HG02678 (cell line): ENCODE data around the gene CACNA1G.
A peak's percentile ranks its signal among the peaks of the same experiment; 100 is the strongest.

Source experiments
- ATAC-seq: cut with Tn5 transposase; IDR thresholded peaks from one replicate; pipeline ENCODE4 v1.9.1; 2021; ENCODE audit warnings: mild to moderate bottlenecking, moderate library complexity; ENCODE audit not compliant: unreplicated experiment

Gene CACNA1G

GRCh38 chr17:50533185-50533584, 27.3 kb upstream of the CACNA1G start:
- ATAC-seq: no peak

- no peak for ATAC-seq
These were observed 26.8 kb upstream of the CACNA1G start for GRCh38 chr17:50533720-50534148.

- ATAC-seq: no peak
These were observed 26.1 kb upstream of the CACNA1G start for GRCh38 chr17:50534222-50534978.

- no peak for ATAC-seq
These were observed 25.6 kb upstream of the CACNA1G start for GRCh38 chr17:50534979-50535326.

GRCh38 chr17:50535407-50535806, 25.1 kb upstream of the CACNA1G start:
- no peak for ATAC-seq

GRCh38 chr17:50536683-50537646, 23.6 kb upstream of the CACNA1G start:
- no peak for ATAC-seq

GRCh38 chr17:50537721-50538548, 22.6 kb upstream of the CACNA1G start:
- no peak for ATAC-seq

GRCh38 chr17:50538549-50539410, 21.7 kb upstream of the CACNA1G start:
- ATAC-seq: no peak

GRCh38 chr17:50539762-50540559, 20.6 kb upstream of the CACNA1G start:
- no peak for ATAC-seq

- ATAC-seq: no peak
These were observed 19.7 kb upstream of the CACNA1G start for GRCh38 chr17:50540560-50541401.

- ATAC-seq: no peak
These were observed 19.2 kb upstream of the CACNA1G start for GRCh38 chr17:50541402-50541715.

GRCh38 chr17:50541716-50542688, 18.5 kb upstream of the CACNA1G start:
- peak; percentile 83 for ATAC-seq

GRCh38 chr17:50542795-50543774, 17.4 kb upstream of the CACNA1G start:
- no peak for ATAC-seq

- ATAC-seq: no peak
These were observed 16.0 kb upstream of the CACNA1G start for GRCh38 chr17:50544516-50544915.

- ATAC-seq: no peak
These were observed 15.2 kb upstream of the CACNA1G start for GRCh38 chr17:50545311-50545710.

- no peak for ATAC-seq
These were observed 13.8 kb upstream of the CACNA1G start for GRCh38 chr17:50546701-50547034.
